ENCODE measurements around the gene SNX22.

GRCh38 chr15:64143276-64143675, 8.3 kb upstream of the SNX22 start:
- TF ChIP-seq POLR2A (IDR thresholded peaks at IDR 0.05; ENCODE audit: control extremely low read depth in 1 of 2, low read depth in 2 of 2, low read length in 2 of 2), result no peak
- peak in 1 of 3 experiments; percentile 17; a peak in 1 of 4 replicates for TF ChIP-seq CTCF (IDR thresholded peaks at IDR 0.05; ENCODE audit: control extremely low read depth in 1 of 3, insufficient read depth in 1 of 3, low read depth in 1 of 3, low read length in 3 of 3)
- TF ChIP-seq POLR2AphosphoS5 (IDR thresholded peaks at IDR 0.05; ENCODE audit: low read depth, low read length), result no peak
- no peak for TF ChIP-seq USF2 (IDR thresholded peaks at IDR 0.05; ENCODE audit: low read length)
